Stomach smooth muscle (tissue), 2 donors: Measurements from ENCODE around the gene KL.

Source experiments
- H3K27ac ChIP-seq: one replicate; pipeline ENCODE4 v1.7.0; 2013; ENCODE audit warnings: mild to moderate bottlenecking, low read length, inconsistent platforms
- H3K27me3 ChIP-seq, 2 donors: one replicate each; pipeline ENCODE4 v1.7.0; 2013; ENCODE audit warnings: low read length in 2 of 2; ENCODE audit not compliant: insufficient read depth in 2 of 2, control insufficient read depth in 1 of 2
- H3K36me3 ChIP-seq, 2 donors: one replicate each; pipeline ENCODE4 v1.7.0; 2013; ENCODE audit warnings: low read length in 2 of 2; ENCODE audit not compliant: control insufficient read depth in 2 of 2, insufficient read depth in 2 of 2
- H3K4me1 ChIP-seq: one replicate; pipeline ENCODE4 v1.7.0; 2013; ENCODE audit warnings: low read length; ENCODE audit not compliant: control insufficient read depth, insufficient read depth
- H3K4me3 ChIP-seq, 2 donors: one replicate each; pipeline ENCODE4 v1.7.0; 2013; ENCODE audit warnings: low read length in 2 of 2
- H3K9ac ChIP-seq, 2 donors: one replicate each; pipeline ENCODE4 v1.7.0; 2013; ENCODE audit warnings: low read length in 2 of 2, mild to moderate bottlenecking in 1 of 2
- H3K9me3 ChIP-seq, 2 donors: one replicate each; pipeline ENCODE4 v1.7.0; 2013; ENCODE audit warnings: low read length in 2 of 2; ENCODE audit not compliant: control insufficient read depth in 2 of 2
- donor health status: healthy.
- donor health status: Pancreatic carcinoma.

KL gene

GRCh38 chr13:32984857-32985626 lies 31.2 kb upstream of the KL start:
- H3K36me3 ChIP-seq = no peaks in the 10 kb centered on the region
- peak overlapping the region in 1 of 2 donors; percentile 45 for H3K9ac ChIP-seq
- peak overlapping the region; percentile 70 for H3K27ac ChIP-seq
- H3K9me3 ChIP-seq = peaks cover 0 to 6% of the 10 kb centered on the region in 2 donors
- no peak overlapping the region for H3K4me3 ChIP-seq
- no peaks in the 10 kb centered on the region for H3K4me1 ChIP-seq
- H3K27me3 ChIP-seq = no peaks in the 10 kb centered on the region

GRCh38 chr13:32986552-32986951 lies 29.7 kb upstream of the KL start:
- Histone ChIP-seq H3K27me3 (no peaks in the 10 kb centered on the region), H3K9ac (no peak overlapping the region), H3K4me1 (no peaks in the 10 kb centered on the region), H3K9me3 (peaks cover 0 to 6% of the 10 kb centered on the region in 2 donors), H3K4me3 (no peak overlapping the region), H3K27ac (no peak overlapping the region), H3K36me3 (no peaks in the 10 kb centered on the region)

- Histone ChIP-seq H3K27me3 (no peaks in the 10 kb centered on the region), H3K9me3 (peaks cover 0 to 6% of the 10 kb centered on the region in 2 donors), H3K4me3 (no peak overlapping the region), H3K27ac (no peak overlapping the region), H3K4me1 (no peaks in the 10 kb centered on the region), H3K36me3 (no peaks in the 10 kb centered on the region), H3K9ac (no peak overlapping the region)
Observed at GRCh38 chr13:32987462-32987861, 28.8 kb upstream of the KL start.

GRCh38 chr13:32988608-32989289 lies 27.5 kb upstream of the KL start:
- Histone ChIP-seq H3K9ac (no peak overlapping the region), H3K9me3 (peaks cover 0 to 6% of the 10 kb centered on the region in 2 donors), H3K27me3 (no peaks in the 10 kb centered on the region), H3K4me3 (peak overlapping the region in 1 of 2 donors; percentile 29), H3K4me1 (no peaks in the 10 kb centered on the region), H3K27ac (no peak overlapping the region), H3K36me3 (no peaks in the 10 kb centered on the region)

GRCh38 chr13:32989290-32989667 lies 26.9 kb upstream of the KL start:
- no peak overlapping the region for H3K27ac ChIP-seq
- H3K4me3 ChIP-seq = no peak overlapping the region
- no peaks in the 10 kb centered on the region for H3K36me3 ChIP-seq
- no peaks in the 10 kb centered on the region for H3K4me1 ChIP-seq
- H3K9ac ChIP-seq = no peak overlapping the region
- peaks cover 0 to 6% of the 10 kb centered on the region in 2 donors for H3K9me3 ChIP-seq
- no peaks in the 10 kb centered on the region for H3K27me3 ChIP-seq

GRCh38 chr13:32989942-32990341 lies 26.3 kb upstream of the KL start:
- H3K4me1 ChIP-seq = no peaks in the 10 kb centered on the region
- H3K4me3 ChIP-seq = no peak overlapping the region
- H3K9me3 ChIP-seq = peaks cover 0 to 6% of the 10 kb centered on the region in 2 donors
- H3K9ac ChIP-seq = no peak overlapping the region
- no peaks in the 10 kb centered on the region for H3K36me3 ChIP-seq
- no peak overlapping the region for H3K27ac ChIP-seq
- no peaks in the 10 kb centered on the region for H3K27me3 ChIP-seq

- no peaks in the 10 kb centered on the region for H3K36me3 ChIP-seq
- no peak overlapping the region for H3K4me3 ChIP-seq
- no peaks in the 10 kb centered on the region for H3K4me1 ChIP-seq
- no peak overlapping the region for H3K9ac ChIP-seq
- no peaks in the 10 kb centered on the region for H3K9me3 ChIP-seq
- H3K27me3 ChIP-seq = no peaks in the 10 kb centered on the region
- H3K27ac ChIP-seq = no peak overlapping the region
Observed at GRCh38 chr13:32993145-32993544, 23.1 kb upstream of the KL start.

- no peaks in the 10 kb centered on the region for H3K4me1 ChIP-seq
- no peaks in the 10 kb centered on the region for H3K36me3 ChIP-seq
- no peaks in the 10 kb centered on the region for H3K27me3 ChIP-seq
- no peaks in the 10 kb centered on the region for H3K9me3 ChIP-seq
- no peak overlapping the region for H3K27ac ChIP-seq
- H3K4me3 ChIP-seq = no peak overlapping the region
- H3K9ac ChIP-seq = no peak overlapping the region
Observed at GRCh38 chr13:32997399-32997798, 18.8 kb upstream of the KL start.

GRCh38 chr13:32998966-32999365 lies 17.3 kb upstream of the KL start:
- no peaks in the 10 kb centered on the region for H3K36me3 ChIP-seq
- no peaks in the 10 kb centered on the region for H3K27me3 ChIP-seq
- H3K4me3 ChIP-seq = no peak overlapping the region
- H3K9ac ChIP-seq = no peak overlapping the region
- H3K4me1 ChIP-seq = peaks cover 4% of the 10 kb centered on the region
- no peak overlapping the region for H3K27ac ChIP-seq
- H3K9me3 ChIP-seq = no peaks in the 10 kb centered on the region

GRCh38 chr13:33000365-33000764 lies 15.9 kb upstream of the KL start:
- Histone ChIP-seq H3K9ac (no peak overlapping the region), H3K27me3 (no peaks in the 10 kb centered on the region), H3K27ac (no peak overlapping the region), H3K36me3 (no peaks in the 10 kb centered on the region), H3K9me3 (no peaks in the 10 kb centered on the region), H3K4me3 (no peak overlapping the region), H3K4me1 (peaks cover 6% of the 10 kb centered on the region)

- H3K4me1 ChIP-seq = peaks cover 6% of the 10 kb centered on the region
- no peak overlapping the region for H3K9ac ChIP-seq
- H3K27ac ChIP-seq = peak overlapping the region; percentile 60
- no peaks in the 10 kb centered on the region for H3K27me3 ChIP-seq
- no peak overlapping the region for H3K4me3 ChIP-seq
- H3K36me3 ChIP-seq = no peaks in the 10 kb centered on the region
- H3K9me3 ChIP-seq = peaks cover 0 to 6% of the 10 kb centered on the region in 2 donors
Observed at GRCh38 chr13:33003458-33004019, 12.7 kb upstream of the KL start.
